GM12878 (cell line): ENCODE results near the gene CYP20A1. TPM values are rescaled to one million over a fixed set of nuclear protein-coding genes. Genes with fewer than 3 reads are reported as not detected.

Experiments
- ATAC-seq: fragments of 200-7000 bp; cut with Tn5 transposase; 3 replicates; pipeline ENCODE4 v1.9.1; 2020; ENCODE audit warnings: mild to moderate bottlenecking, moderate library complexity
- BruUV-seq: library from RNA; stranded (reverse); fragments of 400-500 nt; replicated peaks from 2 replicates; lab custom pipeline; 2021; lab: Mats Ljungman, UMichigan
- CTCF ChIA-PET: fragments of 300-600 bp; sonication (Branson Sonifier 250); formaldehyde crosslinking; extraction: SDS; loops from one replicate; lab custom pipeline; 2021; ENCODE audit warnings: inconsistent platforms; lab: Yijun Ruan, JAX
- POLR2A ChIA-PET: fragments of 350-600 bp; formaldehyde crosslinking; extraction: SDS; loops from one replicate; lab custom pipeline; 2021; ENCODE audit warnings: inconsistent platforms; lab: Charles Lee
- RAD21 ChIA-PET: fragments of 300-600 bp; sonication (Branson Sonifier 250); formaldehyde crosslinking; loops from one replicate; lab custom pipeline; 2023; ENCODE audit warnings: antibody characterized with exemption; ENCODE audit not compliant: unreplicated experiment; lab: Charles Lee
- SMC1A ChIA-PET: fragments of 300-600 bp; sonication (Branson Sonifier 250); formaldehyde crosslinking; loops from one replicate; lab custom pipeline; 2023; ENCODE audit not compliant: unreplicated experiment, uncharacterized antibody; lab: Charles Lee
- DNase-seq: peaks from one replicate; pipeline ENCODE4 v3.0.0-alpha.2; 2011; ENCODE audit warnings: low read depth, low spot score
- FAIRE-seq: peaks from 3 replicates; lab custom pipeline; 2011; peaks lifted over from hg19 to GRCh38; lab: Jason Lieb, UNC
- H2AFZ ChIP-seq: 2 replicates; pipeline ENCODE4 v1.6.0; 2011; ENCODE audit warnings: low read depth, low read length, control low read depth; ENCODE audit not compliant: control insufficient read depth
- H3K27ac ChIP-seq: 2 replicates; pipeline ENCODE4 v1.5.1; 2011; ENCODE audit warnings: control low read depth; ENCODE audit not compliant: control insufficient read depth, insufficient read depth
- H3K27me3 ChIP-seq, 2 experiments: replicated peaks in 1 of 2; 2 replicates each; pipeline versions ENCODE4 v1.6.0 to v1.6.1; 2011; ENCODE audit warnings: low read length in 1 of 2; ENCODE audit not compliant: control insufficient read depth in 2 of 2, insufficient read depth in 2 of 2
- H3K36me3 ChIP-seq, 2 experiments: 2 replicates each; pipeline ENCODE4 v1.5.1; 2011; ENCODE audit warnings: low read length in 1 of 2; ENCODE audit not compliant: control insufficient read depth in 2 of 2, insufficient read depth in 2 of 2
- H3K4me1 ChIP-seq: 2 replicates; pipeline ENCODE4 v1.6.1; 2011; ENCODE audit warnings: mild to moderate bottlenecking, low read length, moderate library complexity, mixed read lengths; ENCODE audit not compliant: control insufficient read depth, insufficient read depth
- H3K4me2 ChIP-seq: 2 replicates; pipeline ENCODE4 v1.6.0; 2011; ENCODE audit warnings: control low read depth; ENCODE audit not compliant: control insufficient read depth, insufficient read depth
- H3K4me3 ChIP-seq: fragments of 200-600 bp; sonication (generic); 2 replicates; pipeline ENCODE4 v1.5.1; 2016
- H3K79me2 ChIP-seq: 2 replicates; pipeline ENCODE4 v1.6.0; 2011; ENCODE audit warnings: low read length; ENCODE audit not compliant: control insufficient read depth, insufficient read depth
- H3K9ac ChIP-seq: 2 replicates; pipeline ENCODE4 v1.8.0; 2011; ENCODE audit warnings: low read length, control low read depth, mixed read lengths; ENCODE audit not compliant: control insufficient read depth, insufficient read depth
- H3K9me3 ChIP-seq: replicated peaks from 3 replicates; pipeline ENCODE4 v1.5.1; 2011; ENCODE audit warnings: mild to moderate bottlenecking, low read length; ENCODE audit not compliant: control insufficient read depth, insufficient read depth
- H4K20me1 ChIP-seq: 2 replicates; pipeline ENCODE4 v1.6.0; 2011; ENCODE audit not compliant: control insufficient read depth, insufficient read depth
- BCL3 ChIP-seq: IDR thresholded peaks from 2 replicates; pipeline ENCODE4 v1.6.1; 2011; ENCODE audit warnings: borderline replicate concordance, low read depth, mild to moderate bottlenecking, moderate library complexity, low read length; ENCODE audit not compliant: insufficient read depth, poor library complexity, severe bottlenecking
- CBX3 ChIP-seq: fragments of 200-600 bp; sonication (generic); IDR thresholded peaks from 2 replicates; pipeline ENCODE4 v1.6.1; 2016; ENCODE audit warnings: low read depth, borderline replicate concordance
- CEBPZ ChIP-seq: fragments of 150-350 bp; IDR thresholded peaks from 2 replicates; pipeline ENCODE4 v1.6.1; 2016; ENCODE audit warnings: low read depth, low read length
- CREB1 ChIP-seq: IDR thresholded peaks from 2 replicates; pipeline ENCODE4 v1.6.1; 2012; ENCODE audit warnings: low read depth, mild to moderate bottlenecking, inconsistent platforms
- DPF2 ChIP-seq: fragments of 450-650 bp; IDR thresholded peaks from 2 replicates; pipeline ENCODE4 v1.6.1; 2017; ENCODE audit warnings: mild to moderate bottlenecking
- HDAC2 ChIP-seq: fragments of 200-600 bp; sonication (generic); IDR thresholded peaks from 2 replicates; pipeline ENCODE4 v1.6.1; 2017
- IKZF2 ChIP-seq, 2 experiments: fragments of 450-650 bp; IDR thresholded peaks; 2 replicates each; pipeline ENCODE4 v1.6.1; 2017; ENCODE audit warnings: mild to moderate bottlenecking in 2 of 2, moderate library complexity in 2 of 2
- MYB ChIP-seq: fragments of 150-350 bp; IDR thresholded peaks from 2 replicates; pipeline ENCODE4 v1.6.1; 2014; ENCODE audit warnings: mild to moderate bottlenecking, low read depth, low read length, borderline replicate concordance
- PKNOX1 ChIP-seq: fragments of 450-650 bp; IDR thresholded peaks from 2 replicates; pipeline ENCODE4 v1.6.1; 2016; ENCODE audit warnings: mild to moderate bottlenecking
- SUPT20H ChIP-seq: IDR thresholded peaks from 2 replicates; pipeline ENCODE4 v1.6.1; 2011; ENCODE audit warnings: low read depth, mild to moderate bottlenecking, low read length, moderate library complexity, borderline replicate concordance; ENCODE audit not compliant: control insufficient read depth
- ZNF24 ChIP-seq: fragments of 450-650 bp; IDR thresholded peaks from 2 replicates; pipeline ENCODE4 v1.6.1; 2017; ENCODE audit warnings: antibody characterized with exemption, mild to moderate bottlenecking
- ZNF622 ChIP-seq: fragments of 450-650 bp; IDR thresholded peaks from 2 replicates; pipeline ENCODE4 v1.6.1; 2017; ENCODE audit warnings: mild to moderate bottlenecking, inconsistent platforms
- ZNF687 ChIP-seq: fragments of 450-650 bp; IDR thresholded peaks from 2 replicates; pipeline ENCODE4 v1.6.1; 2017; ENCODE audit warnings: mild to moderate bottlenecking, moderate library complexity
- WGBS: methylation state at CpG from one replicate; pipeline ENCODE4 v1.1.6; 2016; ENCODE audit warnings: low lambda C conversion rate; ENCODE audit not compliant: insufficient replicate concordance, insufficient coverage; ENCODE audit errors: missing lambda C conversion rate; 5-methylcytosine and 5-hydroxymethylcytosine counted together
- in situ Hi-C: fragments of 300-500 bp; cut with MboI; formaldehyde crosslinking; loops from 9 replicates; pipeline ENCODE4 v1.14.3; 2018; ENCODE audit warnings: mixed read lengths
- intact Hi-C: fragments of 100-400 bp; cut with micrococcal nuclease; formaldehyde crosslinking; loops from one replicate; pipeline ENCODE4 v1.14.2; 2022; ENCODE audit not compliant: unreplicated experiment
- polyA plus RNA-seq, 11 experiments: library from polyadenylated mRNA; depleted of rRNA in 4 of 11; unstranded in 6 of 11; stranded (reverse) in 5 of 11; fragments of >200 nt; fragmentation: Nextera tagmentation in 4 of 11; fragmentation: Illumina TruSeq in 1 of 11; extraction: Ambion mirVana in 4 of 11; extraction: Trizol in 1 of 11; gene quantifications; 1 replicate in 1 of 11; 2 replicates in 10 of 11; pipeline versions ENCODE4 v1.2.1 to v1.2.3, GENCODE V29; 2011 to 2016; ENCODE audit warnings: inconsistent platforms in 2 of 11, missing spikeins in 2 of 11, low read depth in 1 of 11
- total RNA-seq, 4 experiments: library from RNA; depleted of rRNA in 3 of 4; stranded (reverse); fragments of >200 nt in 3 of 4; fragmentation: Illumina TruSeq in 1 of 4; extraction: Trizol in 1 of 4; gene quantifications; 2 replicates each; pipeline versions ENCODE4 v1.2.1 to v1.2.3, GENCODE V29; 2013 to 2021

The CYP20A1 gene
- total and polyA plus RNA-seq, 10 of the 15 experiments (the other 5 are each of a cell fraction or from before 2014, with no cell fraction given), result 8.3 to 19.1 (median 12.9) TPM

- Histone ChIP-seq H3K4me2 (no peak overlapping the region), H3K27me3 (no peaks in the 10 kb centered on the region), H3K36me3 (no peaks in the 10 kb centered on the region; a peak in 1 of 4 replicates), H3K9ac (no peak overlapping the region), H3K27ac (no peak overlapping the region), H4K20me1 (no peaks in the 10 kb centered on the region), H3K9me3 (no peaks in the 10 kb centered on the region; the same call in 2 of the 3 replicates), H3K79me2 (peaks cover 2% of the 10 kb centered on the region), H3K4me1 (no peaks in the 10 kb centered on the region), H2AFZ (no peak overlapping the region), H3K4me3 (no peak overlapping the region)
- no peak for TF ChIP-seq HDAC2
- no peak for TF ChIP-seq CEBPZ
- no peak for TF ChIP-seq MYB
- TF ChIP-seq ZNF622, result no peak
- no peak for TF ChIP-seq PKNOX1
- no peak for TF ChIP-seq CREB1
- no peak for TF ChIP-seq SUPT20H
- no peak for TF ChIP-seq IKZF2 (IDR thresholded peaks at IDR 0.05)
- TF ChIP-seq BCL3, result no peak
- no peak for TF ChIP-seq ZNF687
- no peak for TF ChIP-seq CBX3
- TF ChIP-seq ZNF24, result no peak
- TF ChIP-seq DPF2, result no peak
- ATAC-seq (no peak), FAIRE-seq (no peak), DNase-seq (no peak)
- CTCF ChIA-PET, result no interaction called here
- in situ Hi-C loops (no loop called here), intact Hi-C loops (no loop called here)
- WGBS, result 97% methylated on average over 1 of the region's 1 CpG
- BruUV-seq, result no TSS peak
- RAD21 ChIA-PET, result interaction anchor here (1.0 kb wide), 1 partner anchor 9 kb away, joined by 3 read pairs; no protein-coding TSS in a partner anchor
- SMC1A ChIA-PET, result no interaction called here
- POLR2A ChIA-PET, result interaction anchor here (0.6 kb wide), 1 partner anchor 33 kb away, joined by 3 read pairs; no protein-coding TSS in a partner anchor
Observed at GRCh38 chr2:203346612-203347011, 107.8 kb downstream of the CYP20A1 start.
